GM18502 (cell line): ENCODE measurements around the gene GABRB3.

Source experiments
- ATAC-seq: cut with Tn5 transposase; IDR thresholded peaks from one replicate; pipeline ENCODE4 v1.9.1; 2021; ENCODE audit warnings: mild to moderate bottlenecking; ENCODE audit not compliant: unreplicated experiment, poor library complexity

Gene GABRB3

DNA sequence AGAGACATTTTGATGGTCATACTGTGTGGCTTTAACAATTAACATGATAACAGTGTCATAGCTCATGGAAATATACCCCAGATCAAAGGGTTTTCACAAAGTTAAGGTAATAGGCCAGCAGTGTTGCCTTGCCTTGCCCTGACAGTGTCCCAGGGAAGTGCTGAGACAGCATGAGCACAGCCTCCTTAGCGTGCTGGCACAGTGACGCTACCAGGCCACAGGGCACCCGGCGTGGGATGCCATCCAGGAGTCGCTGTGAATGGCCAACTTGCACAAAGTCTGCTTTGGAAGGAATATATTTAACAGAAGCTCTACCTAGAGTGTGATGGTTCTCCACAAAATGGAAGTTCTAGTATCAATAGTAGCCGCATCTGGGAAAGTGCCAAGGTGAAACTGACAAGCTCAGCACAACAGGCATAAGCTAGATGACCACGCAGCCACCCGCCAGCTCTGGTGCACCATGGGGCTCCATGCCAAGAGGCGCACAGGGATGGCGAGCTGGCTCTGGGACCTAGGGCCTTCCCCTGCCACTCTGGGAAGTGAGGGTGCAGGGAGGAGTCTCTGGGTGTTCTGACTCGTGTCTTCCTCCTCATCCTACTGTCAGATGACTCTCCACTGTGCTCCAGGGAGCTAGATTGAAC lies 86.2 kb downstream of the GABRB3 start:
- ATAC-seq = no peak

DNA sequence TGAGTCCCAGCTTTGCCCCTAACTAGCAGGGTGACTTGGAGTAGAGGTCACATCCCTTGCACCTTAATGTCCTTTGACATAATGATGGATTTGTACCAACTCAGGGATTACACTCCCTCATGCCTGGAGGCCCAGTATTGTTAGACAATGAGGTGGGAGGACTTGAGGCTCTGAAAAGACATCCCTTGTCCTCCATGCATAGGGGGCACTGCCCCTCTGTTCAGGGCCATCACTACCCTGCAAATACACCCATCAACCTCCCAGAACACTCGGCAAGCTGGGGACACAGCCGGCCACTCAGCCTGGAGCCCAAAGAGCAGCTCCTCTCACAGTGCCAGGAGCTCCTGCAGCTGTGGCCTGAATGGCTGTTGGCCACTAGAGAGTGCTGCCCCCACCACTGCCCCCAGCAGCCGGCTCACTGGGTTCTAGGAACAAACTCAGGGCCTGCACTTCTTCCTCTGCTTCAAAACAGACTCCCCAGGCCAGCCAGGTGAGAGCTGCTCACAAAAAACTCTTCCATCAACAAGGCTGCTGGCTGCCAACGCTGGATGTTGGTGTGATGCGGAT lies 90.2 kb downstream of the GABRB3 start:
- ATAC-seq = no peak

DNA sequence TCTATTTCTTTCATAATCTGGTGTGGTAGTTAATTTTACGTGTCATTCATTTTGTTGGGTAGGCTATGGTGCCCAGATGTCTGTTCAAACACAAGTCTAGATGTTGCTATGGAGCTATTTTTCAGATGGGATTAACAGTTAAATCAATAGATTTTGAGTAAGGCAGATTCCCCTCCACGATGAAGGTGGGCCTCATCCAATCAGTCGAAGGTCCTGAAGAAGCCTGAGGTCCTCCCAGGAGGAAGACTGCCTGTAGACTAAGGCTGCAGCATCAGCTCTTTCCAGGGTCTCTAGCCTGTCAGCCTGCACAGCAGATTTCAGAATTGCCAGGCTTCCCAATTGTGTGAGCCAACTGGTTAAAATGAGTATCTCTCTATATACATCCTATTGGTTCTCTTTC lies 92.9 kb downstream of the GABRB3 start:
- no peak for ATAC-seq

DNA sequence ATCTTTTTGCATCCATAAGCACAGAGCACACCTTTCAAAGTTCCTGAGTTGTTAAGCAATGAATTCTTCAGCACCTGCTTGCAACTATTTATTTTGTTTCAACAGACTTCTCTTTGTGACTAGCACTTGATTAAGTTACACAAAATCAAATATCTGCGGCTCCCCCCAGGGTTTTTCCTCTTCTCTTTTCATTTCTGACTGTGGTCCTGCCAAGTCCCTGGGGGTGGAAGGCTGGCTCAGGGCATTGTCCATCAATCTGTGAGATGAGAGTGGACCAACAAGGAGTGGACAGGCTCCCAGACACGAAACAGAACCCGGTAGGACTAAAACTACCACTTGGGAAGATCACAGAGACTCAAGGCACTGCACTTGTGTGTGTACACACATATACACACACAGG lies 96.8 kb downstream of the GABRB3 start:
- no peak for ATAC-seq

DNA sequence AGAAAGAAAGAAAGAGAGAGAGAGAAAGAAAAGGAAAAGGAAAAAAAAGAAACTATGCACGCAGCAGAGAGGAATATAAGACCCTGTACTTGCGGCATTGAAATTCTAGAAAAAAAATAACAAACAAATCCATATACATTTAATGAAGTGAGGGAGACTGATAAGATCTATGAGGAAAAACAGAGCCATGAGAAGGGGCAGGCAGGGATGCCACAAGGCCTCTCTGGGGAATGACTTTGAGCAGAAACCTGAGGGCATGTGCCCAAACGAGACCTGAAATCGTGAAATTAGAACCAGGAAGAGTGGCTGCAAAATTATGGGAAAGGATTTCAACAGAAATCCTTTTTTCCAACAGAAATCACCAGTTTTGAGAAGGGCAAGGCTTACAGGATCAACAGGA lies 98.4 kb downstream of the GABRB3 start:
- ATAC-seq = no peak

DNA sequence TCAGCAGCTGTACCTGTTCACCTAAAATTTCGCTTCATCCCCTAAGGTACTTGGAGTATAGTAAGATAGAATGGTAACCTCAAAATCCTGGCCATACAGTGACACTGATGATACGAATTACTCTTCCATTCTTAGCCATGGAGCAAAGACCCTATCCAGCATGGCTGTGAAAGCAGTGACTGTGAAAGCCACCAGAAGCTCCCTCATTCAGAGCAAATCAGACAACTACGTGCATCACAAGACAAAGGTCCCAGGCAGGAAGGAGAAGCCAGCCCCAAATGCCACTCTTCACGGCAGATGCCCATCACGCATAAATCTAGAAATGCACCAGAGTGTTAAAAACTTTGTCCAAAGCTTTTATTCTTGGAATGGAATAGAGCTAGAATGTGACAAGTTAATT lies 99.4 kb downstream of the GABRB3 start:
- no peak for ATAC-seq

DNA sequence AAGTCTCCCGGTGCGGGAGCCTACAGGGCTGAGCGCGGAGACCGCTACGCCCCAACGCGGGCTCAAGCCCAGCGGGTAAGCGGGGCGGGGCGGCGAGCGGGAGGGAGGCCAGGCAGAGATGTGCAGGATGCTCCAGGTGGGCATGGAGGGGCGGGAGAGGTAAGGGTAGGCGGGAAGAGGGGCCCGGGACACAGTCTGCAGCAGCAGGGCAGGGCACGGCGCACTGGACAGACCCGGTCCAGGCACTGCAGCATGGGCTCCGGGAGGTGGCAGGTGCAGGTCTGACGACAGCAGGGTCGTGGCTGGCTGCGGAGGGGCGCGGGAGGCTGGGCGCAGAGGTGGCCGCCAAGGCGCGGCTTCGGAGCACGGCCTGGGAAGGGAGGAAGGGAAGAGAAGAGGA lies 102.8 kb downstream of the GABRB3 start:
- ATAC-seq = no peak

DNA sequence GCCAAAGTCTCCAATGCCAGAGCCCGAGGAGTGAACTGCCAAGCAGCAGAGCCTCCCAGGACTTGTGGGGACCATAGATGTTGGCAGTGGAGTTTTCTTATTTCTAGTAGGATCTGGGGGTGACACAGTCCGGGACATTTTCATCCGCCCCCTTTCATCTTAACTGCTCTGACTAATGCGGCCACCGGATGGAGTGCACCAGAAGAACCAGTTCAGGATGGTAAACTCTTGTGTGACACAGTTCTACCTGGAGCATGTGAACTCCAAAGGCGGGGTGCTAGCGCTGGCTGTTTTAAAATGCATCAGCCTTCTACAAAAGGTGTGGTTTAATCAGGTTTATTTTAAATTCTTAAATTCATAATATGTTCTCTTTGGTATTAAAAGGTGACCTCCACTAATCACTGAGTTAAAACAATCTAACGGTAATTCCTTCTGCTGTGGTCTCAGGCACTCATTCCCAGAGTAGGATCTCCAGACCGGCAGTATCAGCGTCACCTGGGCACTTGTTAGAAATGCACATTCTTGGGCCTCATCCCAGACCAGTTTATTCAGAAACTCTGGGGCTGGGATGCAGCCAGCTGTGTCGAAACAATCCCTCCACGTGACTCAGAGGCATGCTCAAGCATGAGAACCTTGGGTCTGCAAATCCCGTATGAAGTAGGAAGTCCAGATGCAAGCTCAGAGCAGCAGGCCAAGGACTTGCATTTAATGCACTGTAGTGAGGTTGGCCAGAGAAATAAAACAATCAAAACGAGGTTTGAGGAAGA lies 105.5 kb downstream of the GABRB3 start:
- no peak for ATAC-seq

DNA sequence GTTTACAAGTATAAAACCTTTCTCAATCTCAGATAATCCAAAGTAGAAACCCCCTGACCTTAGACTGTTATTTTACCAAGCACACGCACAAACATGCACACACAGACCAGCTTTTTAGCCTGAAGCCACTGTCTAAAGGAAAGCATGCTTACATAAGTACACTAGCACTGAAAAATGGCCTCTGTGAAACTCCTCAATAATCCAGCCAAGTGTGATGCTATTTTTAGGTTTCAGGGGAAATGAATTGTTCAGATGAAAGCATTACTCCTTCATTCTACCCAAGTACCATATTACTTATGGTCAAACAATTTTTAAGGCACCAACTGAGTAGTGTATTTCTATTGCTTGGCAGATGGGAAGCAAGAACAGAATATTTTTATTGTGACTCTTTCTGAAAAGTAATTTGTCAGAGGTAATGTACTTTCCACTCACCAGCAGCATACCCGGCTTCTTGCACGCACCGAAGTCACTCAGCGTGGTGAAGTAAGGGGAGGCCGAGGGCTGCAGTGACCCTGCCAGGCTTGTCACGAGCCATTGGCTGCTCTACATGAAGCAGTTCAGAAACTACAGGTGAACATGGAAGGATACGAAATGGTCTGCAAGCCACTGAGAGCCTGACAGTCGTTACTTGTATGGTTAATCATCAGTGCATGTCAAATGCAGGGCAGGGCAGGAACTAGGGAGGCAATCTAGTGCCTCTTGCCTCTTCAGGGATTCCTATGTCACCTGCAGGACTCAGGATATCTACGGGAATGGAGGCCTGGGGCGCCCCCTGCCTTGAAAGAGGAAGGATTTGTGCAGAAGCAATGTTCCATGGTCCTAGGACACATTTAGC lies 106.7 kb downstream of the GABRB3 start:
- no peak for ATAC-seq

DNA sequence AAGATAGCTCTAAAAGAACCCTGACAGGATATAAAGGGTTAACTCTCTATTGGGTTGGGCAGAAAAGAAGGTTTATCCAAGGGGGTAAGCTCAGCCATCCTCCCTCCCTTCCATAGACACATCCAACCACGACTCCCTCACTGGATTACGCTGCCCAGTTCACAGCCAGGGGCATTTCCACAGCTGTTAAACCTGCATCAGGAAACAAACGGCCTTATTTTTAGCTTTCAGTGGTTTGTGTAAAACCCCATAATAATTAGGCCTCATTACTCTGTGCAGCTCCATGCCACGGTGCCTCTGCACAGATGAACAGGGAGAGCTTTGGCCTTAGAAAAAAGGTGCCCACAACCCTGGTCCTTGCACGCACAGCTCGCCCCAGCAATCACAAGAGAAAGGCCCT lies 110.6 kb downstream of the GABRB3 start:
- ATAC-seq = no peak

DNA sequence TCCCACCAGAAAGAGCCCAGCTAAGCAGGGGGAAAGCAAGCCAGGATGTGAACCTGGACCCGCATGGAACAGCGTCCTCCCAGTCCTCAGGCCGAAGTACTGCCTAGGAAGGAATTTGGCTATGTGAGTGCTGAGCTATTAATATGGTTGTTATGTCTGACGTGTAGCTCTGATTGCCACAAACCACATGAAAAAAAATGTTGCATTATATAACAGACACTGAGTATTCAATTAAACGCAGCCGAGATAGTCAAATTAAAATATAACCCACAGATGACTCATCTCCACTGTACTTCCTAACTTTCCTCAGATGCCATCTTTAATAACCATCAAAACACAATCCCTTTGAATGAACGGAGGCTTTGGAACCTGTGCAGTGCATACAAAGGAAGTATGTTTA lies 111.1 kb downstream of the GABRB3 start:
- no peak for ATAC-seq

DNA sequence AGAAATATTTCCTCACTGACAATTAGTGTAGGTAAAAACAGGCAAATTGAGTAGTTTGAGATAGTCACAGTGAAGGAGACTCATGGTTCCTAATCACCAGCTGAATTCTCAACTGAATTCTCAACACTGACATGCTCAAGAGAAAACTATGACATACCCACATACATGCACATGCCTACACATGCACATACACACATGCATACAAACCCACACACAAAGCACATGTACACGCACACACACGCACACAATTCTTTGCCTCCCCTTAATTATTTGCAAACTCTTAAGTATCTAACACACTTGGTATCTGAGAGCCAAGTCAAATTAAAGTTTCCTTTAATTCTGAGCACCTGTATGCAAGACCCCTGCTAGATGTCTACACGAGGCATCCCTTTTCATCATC lies 111.8 kb downstream of the GABRB3 start:
- ATAC-seq = no peak

DNA sequence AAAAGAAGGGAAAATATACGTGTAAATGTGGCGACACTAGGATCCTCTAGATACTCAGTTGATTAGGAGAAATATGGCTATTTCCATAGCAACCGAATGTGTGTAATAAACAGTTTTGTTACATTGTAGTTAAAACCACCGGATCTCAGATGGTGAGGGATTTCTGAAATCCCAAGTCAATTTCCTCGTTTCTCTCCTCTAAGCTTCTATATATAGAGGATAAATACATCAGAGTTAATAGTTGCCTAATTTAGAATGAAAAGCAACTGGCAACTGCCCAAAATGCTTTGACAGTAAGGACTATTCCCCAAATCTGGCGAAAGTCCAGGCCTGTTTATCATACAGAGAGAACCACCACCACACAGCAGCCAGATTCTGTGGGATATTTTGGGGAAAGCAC lies 112.6 kb downstream of the GABRB3 start:
- no peak for ATAC-seq

DNA sequence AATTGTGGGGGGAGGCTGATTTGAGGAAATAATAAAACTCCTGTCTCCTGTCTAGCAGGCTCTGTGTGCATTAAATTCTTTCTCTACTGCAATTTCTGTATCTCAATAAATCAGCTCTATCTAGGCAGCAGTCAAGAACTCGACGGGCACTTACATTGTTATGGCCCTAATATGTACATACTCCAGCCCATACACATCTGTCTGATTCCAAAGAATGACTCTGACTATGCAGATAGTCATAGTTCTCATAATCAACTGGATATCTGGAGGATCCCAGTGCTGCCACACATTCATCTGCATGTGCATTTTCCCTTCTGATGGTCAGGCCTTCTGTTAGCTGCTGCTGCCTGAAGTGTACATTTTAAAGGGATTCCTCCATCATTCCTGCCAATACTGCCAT lies 114.6 kb downstream of the GABRB3 start:
- no peak for ATAC-seq

DNA sequence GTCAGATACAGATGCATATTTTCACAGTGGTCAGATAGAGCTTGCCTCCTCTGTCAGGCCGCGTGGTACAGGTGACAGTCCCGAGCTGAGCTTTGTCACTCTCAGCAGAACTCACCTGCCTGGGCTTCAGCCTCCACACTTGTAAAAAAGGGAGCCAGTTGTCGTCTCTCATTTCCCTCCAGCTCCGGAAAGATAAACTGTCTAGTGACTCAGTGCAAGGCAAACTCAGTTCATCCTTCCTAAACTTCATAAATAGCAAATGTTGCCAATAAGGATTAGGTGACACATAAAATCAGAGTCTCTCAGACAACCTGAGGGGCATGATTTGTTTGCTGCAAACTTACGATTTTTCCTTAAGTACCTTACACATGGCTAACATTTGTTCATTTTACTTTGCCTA lies 116.8 kb downstream of the GABRB3 start:
- no peak for ATAC-seq

DNA sequence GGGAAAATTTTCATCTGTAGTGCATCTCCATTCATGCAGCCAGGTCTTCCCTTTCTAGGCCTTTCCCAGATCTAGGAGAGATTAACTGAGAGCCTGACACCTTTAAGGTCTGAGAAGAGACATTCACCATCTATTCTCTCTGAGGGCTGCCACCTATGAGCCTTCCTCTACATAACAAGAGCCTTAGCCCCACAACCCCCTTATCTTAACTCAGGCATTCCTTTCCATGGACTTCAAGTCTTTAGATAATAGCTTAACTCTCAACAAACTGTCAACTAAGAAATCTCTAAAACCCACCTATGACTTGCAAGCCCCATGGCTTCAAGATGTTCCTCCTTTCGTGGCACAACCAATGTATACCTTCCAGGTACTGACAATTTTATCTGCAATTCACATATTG lies 121.0 kb downstream of the GABRB3 start:
- ATAC-seq = no peak

DNA sequence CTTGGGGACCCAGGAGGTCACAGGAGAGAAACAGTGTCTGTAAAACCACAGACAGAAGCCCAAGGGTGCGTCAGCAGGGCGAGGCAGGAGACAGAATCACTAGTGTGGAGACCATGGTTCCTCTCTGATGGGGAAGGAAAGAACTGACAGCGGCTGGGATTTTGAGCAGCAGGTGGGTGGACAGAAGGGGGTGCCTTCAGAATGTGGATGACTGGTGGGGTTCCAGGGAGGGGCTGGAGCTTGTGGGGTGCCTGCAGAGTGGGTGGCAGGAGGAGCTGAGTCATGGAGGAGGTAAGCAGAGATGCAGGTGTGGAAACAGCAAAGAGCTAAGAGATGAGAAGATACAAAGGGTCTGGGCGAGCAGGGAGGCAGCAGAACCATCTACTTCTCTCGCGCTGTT lies 124.2 kb downstream of the GABRB3 start:
- no peak for ATAC-seq

DNA sequence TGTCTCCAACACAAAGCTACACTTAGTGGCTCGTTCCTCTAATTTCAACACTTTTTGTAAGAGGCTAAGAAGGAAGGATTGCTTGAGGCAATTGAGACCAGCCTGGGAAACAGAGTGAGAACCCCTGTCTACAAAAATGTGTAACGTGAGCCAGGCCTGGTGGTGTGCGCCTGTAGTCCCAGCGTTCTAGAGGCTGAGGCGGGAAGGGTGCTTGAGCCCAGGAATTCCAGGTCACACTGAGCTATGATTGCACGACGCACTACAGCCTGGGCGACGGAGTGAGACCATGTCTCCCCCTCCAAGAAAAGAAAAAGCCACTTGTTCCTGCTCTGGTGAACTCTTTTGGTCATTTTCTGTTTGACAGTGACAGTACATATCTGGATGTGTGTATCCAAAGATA lies 127.9 kb downstream of the GABRB3 start:
- no peak for ATAC-seq

DNA sequence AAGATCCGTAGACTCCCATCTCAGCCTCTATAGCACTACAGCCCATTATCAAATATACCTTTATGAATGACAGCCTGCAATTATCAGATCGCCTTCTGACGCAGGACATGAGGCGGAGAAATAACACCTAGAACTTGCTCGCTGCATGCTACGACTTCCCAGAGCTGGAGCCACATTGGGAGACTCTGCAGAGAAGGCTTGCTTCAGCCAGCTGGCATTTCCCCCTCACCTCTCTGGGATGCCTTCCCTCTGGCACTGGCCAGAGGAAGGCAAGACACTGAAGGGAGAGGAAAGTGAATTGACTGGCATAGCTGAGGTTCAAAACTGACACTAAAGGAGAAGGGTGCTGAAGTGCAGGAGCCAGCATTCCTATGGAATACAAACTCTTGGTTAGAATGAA lies 131.7 kb downstream of the GABRB3 start:
- no peak for ATAC-seq

DNA sequence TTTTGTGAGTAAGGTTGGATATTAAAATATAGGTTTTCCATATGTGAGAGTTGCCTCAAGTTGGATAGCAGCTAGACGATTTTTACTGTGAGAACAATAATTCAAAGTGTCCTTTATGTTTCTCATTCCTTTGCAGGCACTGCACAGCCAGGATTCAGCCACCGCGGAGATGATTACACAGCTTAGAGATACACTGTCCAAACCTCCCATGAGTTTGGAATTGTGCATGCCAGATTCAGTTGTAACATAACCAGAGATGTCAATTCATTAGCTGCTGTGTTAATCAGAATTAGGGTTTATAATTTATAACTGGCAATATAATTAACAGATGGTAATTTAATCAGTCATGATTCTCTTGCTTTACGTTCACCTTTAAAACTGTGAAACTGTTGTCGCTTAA lies 132.3 kb downstream of the GABRB3 start:
- no peak for ATAC-seq

DNA sequence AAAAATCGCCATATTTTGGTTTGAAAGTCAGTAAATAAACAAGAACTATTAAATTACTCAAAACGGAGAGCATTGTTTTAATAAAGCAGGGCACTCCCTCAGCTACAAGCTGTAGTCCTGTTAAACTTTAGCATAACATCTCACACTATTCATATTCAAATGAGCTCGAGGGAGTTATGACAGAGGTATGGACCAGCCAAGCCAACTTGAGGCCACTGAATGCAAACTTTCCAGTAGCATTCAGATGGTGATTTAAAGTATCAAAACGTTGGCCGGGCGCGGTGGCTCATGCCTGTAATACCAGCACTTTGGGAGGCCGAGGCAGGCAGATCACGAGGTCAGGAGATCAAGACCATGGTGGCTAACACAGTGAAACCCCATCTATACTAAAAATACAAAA lies 132.9 kb downstream of the GABRB3 start:
- no peak for ATAC-seq
